ENCODE results near the gene NOTCH1.

Gene NOTCH1

GRCh38 chr9:136531904-136532798 lies 13.7 kb downstream of the NOTCH1 start:
- DNase-seq (ENCODE audit: low read depth in 2 of 2), result no peak

- DNase-seq (ENCODE audit: low read depth in 2 of 2), result no peak
These were observed 14.5 kb downstream of the NOTCH1 start for GRCh38 chr9:136531186-136531903.

- no peak for DNase-seq (ENCODE audit: low read depth in 2 of 2)
These were observed 15.3 kb downstream of the NOTCH1 start for GRCh38 chr9:136530461-136531089.

GRCh38 chr9:136529516-136530460 lies 16.1 kb downstream of the NOTCH1 start:
- no peak for DNase-seq (ENCODE audit: low read depth in 2 of 2)

DNA sequence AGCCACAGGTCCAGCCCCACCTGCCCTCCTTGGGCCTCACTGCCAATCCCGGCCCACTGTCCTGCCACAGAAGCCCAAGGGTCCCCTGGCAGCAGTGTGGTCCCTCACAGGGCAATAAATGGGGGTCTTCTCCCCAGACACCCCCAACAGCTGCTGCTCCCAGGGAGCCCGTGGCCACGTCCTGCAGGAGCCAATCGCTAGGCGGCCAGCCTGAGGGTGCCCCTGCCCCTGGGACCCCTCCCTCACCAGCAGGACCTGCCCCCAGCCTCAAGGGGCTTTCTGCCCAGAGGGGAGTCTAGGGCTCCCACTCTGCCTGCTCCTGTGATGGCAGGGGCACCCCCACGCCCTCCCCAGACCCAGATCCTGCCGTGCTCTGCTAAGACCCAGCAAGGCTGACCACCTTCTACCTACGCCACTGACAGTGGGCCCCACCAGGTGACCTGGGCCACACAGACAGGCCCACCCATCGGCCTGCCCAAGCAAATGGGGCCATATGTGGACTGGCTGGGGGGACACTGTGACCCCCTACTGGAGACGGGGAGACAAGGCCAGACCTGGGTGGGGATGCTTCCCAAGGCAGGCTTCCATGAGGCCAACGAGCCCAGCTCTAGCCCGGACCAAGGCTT lies 17.0 kb downstream of the NOTCH1 start:
- DNase-seq (ENCODE audit: low read depth in 2 of 2), result no peak

DNA sequence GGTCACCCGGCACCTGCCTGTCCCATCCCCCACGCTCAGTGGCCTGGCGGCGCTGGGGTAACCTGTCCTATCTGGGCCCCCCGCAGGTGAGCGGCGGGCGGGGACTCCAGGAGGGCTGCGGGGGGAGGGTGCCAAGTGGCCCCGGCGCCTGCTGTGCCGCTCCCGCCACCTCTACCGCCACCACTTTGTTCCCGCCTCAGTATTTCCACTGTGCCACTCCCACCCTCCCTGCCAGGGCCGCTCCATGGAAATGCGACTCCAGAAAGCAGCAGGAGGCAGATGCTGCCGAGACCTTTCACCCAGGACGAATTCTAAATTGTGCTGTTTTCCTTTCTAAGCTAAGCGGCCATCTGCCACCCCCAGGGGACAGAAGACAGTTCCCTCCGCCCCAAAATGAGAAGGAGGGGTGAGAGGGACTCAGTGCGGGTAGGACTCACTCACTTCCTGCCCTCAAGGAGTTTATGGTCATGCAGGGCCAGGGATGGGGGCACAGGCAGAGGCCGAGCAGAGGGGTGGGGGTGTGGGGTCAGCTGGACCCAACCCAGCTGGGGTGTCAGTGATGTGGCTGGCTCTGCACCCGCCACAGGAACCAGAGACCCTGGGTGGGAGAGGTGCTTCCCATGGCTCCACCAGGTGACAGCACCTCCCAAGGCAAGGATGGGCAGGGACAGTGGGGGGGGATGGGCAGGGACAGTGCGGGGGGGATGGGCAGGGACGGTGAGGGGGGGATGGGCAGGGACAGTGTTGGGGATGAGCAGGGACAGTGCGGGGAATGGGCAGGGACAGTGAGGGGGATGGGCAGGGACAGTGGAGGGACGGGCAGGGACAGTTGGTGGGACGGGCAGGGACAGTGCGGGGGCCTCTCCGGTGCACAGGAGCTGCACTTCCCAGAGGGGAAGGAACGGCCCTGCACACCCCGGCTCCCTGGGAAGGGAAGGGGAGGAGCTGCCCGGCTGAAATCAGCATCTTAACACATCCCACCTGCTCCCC lies 17.8 kb downstream of the NOTCH1 start:
- no peak for DNase-seq (ENCODE audit: low read depth in 2 of 2)

- DNase-seq (ENCODE audit: low read depth in 2 of 2), result no peak
These were observed 18.7 kb downstream of the NOTCH1 start for GRCh38 chr9:136527131-136527530.

GRCh38 chr9:136526625-136527066 lies 19.2 kb downstream of the NOTCH1 start:
- no peak for DNase-seq (ENCODE audit: low read depth in 2 of 2)

- DNase-seq (ENCODE audit: low read depth in 2 of 2), result no peak
These were observed 19.9 kb downstream of the NOTCH1 start for GRCh38 chr9:136525841-136526499.

- no peak for DNase-seq (ENCODE audit: low read depth in 2 of 2)
These were observed 20.6 kb downstream of the NOTCH1 start for GRCh38 chr9:136525207-136525606.

- no peak for DNase-seq (ENCODE audit: low read depth in 2 of 2)
These were observed 23.3 kb downstream of the NOTCH1 start for GRCh38 chr9:136522314-136523237.

GRCh38 chr9:136521537-136521936 lies 24.3 kb downstream of the NOTCH1 start:
- DNase-seq (ENCODE audit: low read depth in 2 of 2), result no peak

- DNase-seq (ENCODE audit: low read depth in 2 of 2), result no peak
These were observed 25.8 kb downstream of the NOTCH1 start for GRCh38 chr9:136520053-136520540.

DNA sequence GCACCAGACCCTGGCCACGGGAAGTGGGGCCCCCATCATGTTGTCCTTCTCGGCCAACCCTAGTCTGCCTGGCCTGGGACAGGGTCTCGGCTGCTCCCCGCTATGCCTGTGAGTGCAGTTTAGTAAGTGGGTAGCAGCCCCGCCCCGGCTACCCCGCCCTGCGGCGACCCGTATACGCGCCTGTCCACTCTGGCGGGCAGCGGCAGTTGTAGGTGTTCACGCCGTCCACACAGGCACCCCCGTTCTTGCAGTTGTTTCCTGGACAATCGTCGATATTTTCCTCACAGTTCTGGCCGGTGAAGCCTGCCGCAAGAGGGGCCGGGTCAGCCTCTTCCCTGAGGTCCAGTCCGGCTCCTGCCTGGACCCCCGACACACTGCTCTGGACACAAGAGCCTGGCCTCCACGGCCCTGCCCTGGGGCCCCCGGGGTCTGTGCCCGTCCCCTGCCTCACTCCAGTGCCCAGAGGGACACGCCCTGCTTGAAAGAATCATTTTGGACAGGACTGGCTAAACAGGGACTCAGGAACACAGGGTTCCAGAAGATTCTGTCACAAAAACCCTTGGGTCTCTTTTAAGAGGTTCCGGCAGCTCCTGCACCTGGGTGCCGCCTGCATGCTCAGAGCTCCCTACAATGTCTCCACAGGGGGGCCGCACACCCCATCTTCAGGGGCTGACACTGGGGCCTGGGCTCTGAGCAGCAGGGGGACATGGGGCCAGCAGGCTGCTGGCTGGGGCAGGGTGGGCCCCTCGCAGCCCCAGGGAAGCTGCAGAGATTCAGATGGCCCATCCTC lies 26.4 kb downstream of the NOTCH1 start:
- DNase-seq (ENCODE audit: low read depth in 2 of 2), result no peak

DNA sequence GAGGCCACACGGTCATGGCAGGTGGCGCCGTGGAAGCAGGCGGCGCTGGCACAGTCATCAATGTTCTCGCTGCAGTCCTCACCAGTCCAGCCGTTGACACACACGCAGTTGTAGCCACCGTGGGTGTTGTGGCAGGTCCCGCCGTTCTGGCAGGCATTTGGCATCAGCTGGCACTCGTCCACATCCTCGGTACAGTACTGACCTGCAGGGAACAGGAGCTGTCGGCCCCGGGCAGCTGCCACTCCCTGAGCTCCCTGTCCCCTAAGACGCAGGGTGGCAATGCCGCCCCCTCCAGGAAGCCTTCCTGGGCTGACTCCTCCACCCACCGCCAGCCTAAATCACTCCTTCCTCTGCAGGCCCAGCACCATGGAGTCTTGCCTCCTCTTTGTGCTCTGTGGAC lies 27.2 kb downstream of the NOTCH1 start:
- no peak for DNase-seq (ENCODE audit: low read depth in 2 of 2)

- DNase-seq (ENCODE audit: low read depth in 2 of 2), result no peak
These were observed 27.9 kb downstream of the NOTCH1 start for GRCh38 chr9:136517950-136518349.

All from stimulated activated CD4-positive, alpha-beta T cell treated with anti-CD3 and anti-CD28 coated beads, Interleukin-1b, Interleukin-23, amount 100 ng/mL, for 1 hour (primary cell).